Testis (tissue), 3 donors: ENCODE results near the gene LRRC32. TPM values are rescaled to one million over a fixed set of nuclear protein-coding genes. Genes with fewer than 3 reads are reported as not detected.
A peak's percentile ranks its signal among the peaks of the same experiment; 100 is the strongest.

ENCODE experiments used
- DNase-seq: peaks from one replicate; pipeline ENCODE4 v3.0.0-alpha.2; 2019
- H3K27ac ChIP-seq, 2 donors: fragments of 200-600 bp; sonication (generic); one replicate each; pipeline ENCODE4 v1.5.1; 2019
- H3K27me3 ChIP-seq: fragments of 200-600 bp; sonication (generic); one replicate; pipeline ENCODE4 v1.5.1; 2019
- H3K36me3 ChIP-seq: fragments of 200-600 bp; sonication (generic); one replicate; pipeline ENCODE4 v1.5.1; 2017; ENCODE audit warnings: low read depth; ENCODE audit errors: missing control alignments
- H3K4me1 ChIP-seq: fragments of 200-600 bp; sonication (generic); one replicate; pipeline ENCODE4 v1.5.1; 2019
- H3K4me3 ChIP-seq, 2 donors: fragments of 200-600 bp; sonication (generic); one replicate each; pipeline ENCODE4 v1.5.1; 2017 to 2019
- H3K9me3 ChIP-seq: fragments of 200-600 bp; sonication (generic); one replicate; pipeline ENCODE4 v1.5.1; 2017
- POLR2A ChIP-seq: fragments of 450-650 bp; IDR thresholded peaks from one replicate; pipeline ENCODE4 v1.6.1; 2017; ENCODE audit warnings: antibody characterized with exemption, mild to moderate bottlenecking, moderate library complexity
- WGBS, 2 donors: methylation state at CpG; one replicate each; pipeline ENCODE4 v1.1.5; 2018; 5-methylcytosine and 5-hydroxymethylcytosine counted together
- intact Hi-C: fragments of 100-400 bp; cut with DNase I; formaldehyde crosslinking; loops from one replicate; pipeline ENCODE4 v1.15.1; 2023; ENCODE audit warnings: low total_unique reads
- polyA plus RNA-seq: library from polyadenylated mRNA; stranded (reverse); fragments of 350-450 nt; fragmentation: Illumina TruSeq; extraction: RNeasy Lipid Tissue Mini Kit (QIAGEN cat#74804); gene quantifications from one replicate; pipeline ENCODE4 v1.2.3, GENCODE V29; 2014; ENCODE audit warnings: low read depth, low replicate concordance; ENCODE audit not compliant: insufficient read depth
- total RNA-seq, 2 donors: library from RNA; depleted of rRNA; stranded (reverse); fragments of >200 nt; gene quantifications; one replicate each; pipeline ENCODE4 v1.2.3, GENCODE V29; 2016
- TF ChIP-seq, protein P1 (sequence below), 3 experiments: fragments of 450-650 bp in 2 of 3; fragments of 200-600 bp in 1 of 3; sonication (generic) in 1 of 3; IDR thresholded peaks; one replicate each; pipeline ENCODE4 v1.5.1; 2016 to 2019; ENCODE audit warnings: antibody characterized with exemption in 3 of 3, mild to moderate bottlenecking in 2 of 3, moderate library complexity in 1 of 3

Gene LRRC32
- total and polyA plus RNA-seq, 3 donors from 2014 or later, result 6.5 to 20.5 (median 9.1) TPM

DNA sequence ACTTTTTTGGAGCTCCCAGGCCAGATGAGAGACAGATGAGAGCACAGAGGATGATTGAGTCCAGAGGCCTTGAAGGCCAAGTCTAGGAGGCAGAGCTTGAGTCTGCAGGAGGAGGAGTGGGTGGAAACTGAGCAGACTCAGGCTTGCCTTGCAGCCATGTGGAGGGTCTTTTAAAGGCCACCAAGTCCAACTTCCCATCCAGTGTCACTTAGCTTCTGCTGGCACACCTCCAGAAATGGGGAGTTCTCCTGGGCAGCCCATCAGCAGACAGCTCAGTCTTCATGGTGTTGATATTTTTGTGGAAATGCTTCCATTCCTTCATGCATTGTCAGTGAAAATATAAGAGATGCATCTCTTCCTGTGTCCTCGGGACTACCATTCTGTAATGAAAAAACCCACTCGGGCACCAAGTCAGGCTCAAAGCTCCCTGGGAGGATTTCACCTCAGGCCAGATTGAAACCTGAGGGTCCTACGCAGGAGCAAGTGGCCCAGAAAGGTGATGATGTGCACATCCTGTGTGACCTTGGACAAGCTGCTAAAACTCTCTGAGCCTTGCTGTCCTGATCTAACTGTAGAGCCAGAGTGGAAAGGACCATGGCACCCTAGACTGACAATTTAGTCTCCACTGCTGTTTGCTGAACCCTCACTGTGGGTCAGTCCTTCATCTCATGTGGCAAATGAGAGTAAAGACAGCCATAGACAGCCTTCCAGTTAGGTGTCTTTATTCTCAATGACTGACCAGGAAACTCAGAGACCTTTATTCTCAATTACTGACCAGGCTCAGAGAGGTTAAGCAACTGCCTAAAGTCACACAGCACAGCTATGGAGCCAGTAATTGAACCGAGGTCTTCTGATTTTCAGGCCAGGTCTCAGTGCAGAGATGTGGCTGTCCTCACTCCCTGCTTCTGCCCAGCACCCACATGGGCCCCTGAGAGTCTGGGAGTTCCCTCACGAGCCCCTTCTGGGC, 2.9 kb upstream of the LRRC32 start:
- 90 to 98% methylated on average over 5 of the region's 5 CpGs for WGBS, 2 donors
- intact Hi-C loops, result no loop called here

DNA sequence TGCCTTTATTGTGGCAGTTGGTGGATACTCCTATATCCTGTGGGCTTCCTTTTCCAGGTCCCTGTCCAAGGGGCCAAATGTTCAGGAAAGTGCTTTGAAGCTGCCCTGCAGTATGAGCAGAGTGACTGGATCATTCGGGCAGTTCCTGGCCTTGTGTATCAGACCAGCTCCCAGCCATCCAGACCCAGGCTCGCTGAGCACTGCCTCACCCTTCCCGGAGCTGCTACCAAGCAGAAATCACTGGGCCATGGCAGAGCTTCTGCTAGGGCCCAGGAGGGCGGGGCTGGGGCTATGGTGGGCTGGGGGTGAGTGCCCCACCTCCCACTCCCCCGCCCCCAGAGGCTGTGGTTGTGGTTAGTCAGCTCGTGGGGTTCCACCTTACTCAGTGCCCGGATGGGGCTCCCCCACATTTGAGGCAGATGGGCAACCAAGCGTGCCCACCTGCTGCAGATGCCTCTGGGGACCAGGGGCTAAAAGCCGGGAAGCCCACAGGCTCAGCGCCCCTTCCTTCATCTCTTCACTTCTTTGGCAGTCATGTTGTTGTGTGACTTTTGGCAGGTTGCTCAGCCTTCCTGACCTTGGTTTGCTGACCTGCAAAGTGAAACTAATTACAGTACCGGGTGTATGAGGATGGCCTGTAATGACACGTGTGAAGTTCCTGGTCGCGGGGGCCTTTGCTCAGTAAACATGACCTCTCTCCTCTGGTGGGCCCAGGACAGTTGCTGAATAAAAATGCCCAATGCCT, 2.1 kb upstream of the LRRC32 start:
- 57 to 70% methylated on average over 8 to 14 of the region's 14 CpGs for WGBS, 2 donors
- TF ChIP-seq, protein P1, sequence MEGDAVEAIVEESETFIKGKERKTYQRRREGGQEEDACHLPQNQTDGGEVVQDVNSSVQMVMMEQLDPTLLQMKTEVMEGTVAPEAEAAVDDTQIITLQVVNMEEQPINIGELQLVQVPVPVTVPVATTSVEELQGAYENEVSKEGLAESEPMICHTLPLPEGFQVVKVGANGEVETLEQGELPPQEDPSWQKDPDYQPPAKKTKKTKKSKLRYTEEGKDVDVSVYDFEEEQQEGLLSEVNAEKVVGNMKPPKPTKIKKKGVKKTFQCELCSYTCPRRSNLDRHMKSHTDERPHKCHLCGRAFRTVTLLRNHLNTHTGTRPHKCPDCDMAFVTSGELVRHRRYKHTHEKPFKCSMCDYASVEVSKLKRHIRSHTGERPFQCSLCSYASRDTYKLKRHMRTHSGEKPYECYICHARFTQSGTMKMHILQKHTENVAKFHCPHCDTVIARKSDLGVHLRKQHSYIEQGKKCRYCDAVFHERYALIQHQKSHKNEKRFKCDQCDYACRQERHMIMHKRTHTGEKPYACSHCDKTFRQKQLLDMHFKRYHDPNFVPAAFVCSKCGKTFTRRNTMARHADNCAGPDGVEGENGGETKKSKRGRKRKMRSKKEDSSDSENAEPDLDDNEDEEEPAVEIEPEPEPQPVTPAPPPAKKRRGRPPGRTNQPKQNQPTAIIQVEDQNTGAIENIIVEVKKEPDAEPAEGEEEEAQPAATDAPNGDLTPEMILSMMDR (IDR thresholded peaks at IDR 0.05), result no peak
- no peak for TF ChIP-seq POLR2A
- DNase-seq, result no peak
- intact Hi-C loops, result no loop called here
- H3K36me3 ChIP-seq, result no peaks in the 10 kb centered on the region
- H3K9me3 ChIP-seq, result no peaks in the 10 kb centered on the region
- no peak overlapping the region for H3K4me3 ChIP-seq
- no peak overlapping the region for H3K27ac ChIP-seq
- H3K4me1 ChIP-seq, result peaks cover 17% of the 10 kb centered on the region
- H3K27me3 ChIP-seq, result no peaks in the 10 kb centered on the region

More for the DNA sequence above, 2.9 kb upstream of the LRRC32 start:
- Histone ChIP-seq H3K27me3 (no peaks in the 10 kb centered on the region), H3K4me1 (peaks cover 17% of the 10 kb centered on the region), H3K36me3 (no peaks in the 10 kb centered on the region), H3K27ac (no peak overlapping the region), H3K9me3 (no peaks in the 10 kb centered on the region), H3K4me3 (no peak overlapping the region)
- DNase-seq, result no peak
- TF ChIP-seq, protein P1 (IDR thresholded peaks at IDR 0.05), result no peak
- TF ChIP-seq POLR2A, result no peak

DNA sequence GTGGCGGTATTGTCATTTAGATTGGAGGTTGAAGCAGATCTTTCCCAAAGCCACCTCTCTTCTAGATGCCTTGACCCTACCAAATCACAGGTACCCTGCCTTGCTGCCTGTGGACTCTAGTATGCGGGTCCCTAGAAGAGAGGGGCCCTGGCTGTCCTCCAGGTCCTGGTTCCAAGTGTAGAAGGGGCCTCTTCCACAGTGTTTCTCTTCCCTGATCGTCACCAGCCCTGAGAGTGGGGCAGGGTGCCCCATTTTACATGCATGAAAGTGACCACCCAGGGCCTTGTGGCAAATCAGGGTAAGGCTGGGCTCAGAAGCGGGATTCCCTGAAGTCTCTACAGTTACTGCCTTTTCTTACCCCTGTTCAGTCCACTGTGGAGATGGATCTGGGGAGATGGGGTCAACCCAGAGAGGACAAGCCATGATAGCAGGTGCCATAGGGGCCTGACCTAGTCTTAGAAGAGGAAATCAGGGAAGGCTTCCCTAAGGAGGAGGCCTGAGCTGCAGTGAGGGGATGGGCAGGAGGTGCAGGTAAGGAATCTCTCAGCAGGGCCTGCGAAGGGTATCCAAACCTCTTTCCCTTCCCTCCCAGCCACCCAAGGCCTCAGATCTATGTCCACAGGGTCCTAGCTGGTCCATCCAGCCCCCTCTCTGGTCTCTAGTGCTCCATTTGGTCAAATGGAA, 1.2 kb upstream of the LRRC32 start:
- no peak overlapping the region for H3K27ac ChIP-seq
- no peak for DNase-seq
- TF ChIP-seq, protein P1 (IDR thresholded peaks at IDR 0.05), result no peak
- TF ChIP-seq POLR2A, result no peak
- H3K27me3 ChIP-seq, result no peaks in the 10 kb centered on the region
- H3K36me3 ChIP-seq, result no peaks in the 10 kb centered on the region
- intact Hi-C loops, result no loop called here
- H3K4me1 ChIP-seq, result peaks cover 17% of the 10 kb centered on the region
- H3K9me3 ChIP-seq, result no peaks in the 10 kb centered on the region
- no peak overlapping the region for H3K4me3 ChIP-seq
- WGBS, 2 donors, result 82 to 84% methylated on average over 3 to 5 of the region's 5 CpGs

DNA sequence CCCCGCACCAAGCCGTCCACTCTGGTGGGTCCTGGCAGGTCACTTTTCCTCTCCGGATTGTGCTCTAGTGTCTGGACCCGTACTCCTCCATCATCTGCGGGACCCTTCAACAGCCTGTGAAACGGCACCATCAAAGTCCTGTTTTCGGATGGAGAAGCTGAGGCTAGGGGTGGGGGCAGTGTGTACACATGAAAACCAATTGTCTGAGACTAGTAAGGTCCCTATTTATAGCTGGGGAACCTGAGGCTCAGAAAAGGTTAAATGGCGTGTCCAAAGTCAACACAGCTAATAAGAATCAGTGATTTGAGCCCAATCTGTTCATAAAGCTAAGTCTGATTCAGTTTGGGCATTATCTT, 668 bp upstream of the LRRC32 start:
- Histone ChIP-seq H3K4me1 (peaks cover 19% of the 10 kb centered on the region), H3K27me3 (no peaks in the 10 kb centered on the region), H3K4me3 (peak overlapping the region; percentile 54 to 78), H3K9me3 (no peaks in the 10 kb centered on the region), H3K27ac (peak overlapping the region; percentile 40 to 72), H3K36me3 (no peaks in the 10 kb centered on the region)
- intact Hi-C loops, result no loop called here
- TF ChIP-seq, protein P1 (IDR thresholded peaks at IDR 0.05), result no peak
- no peak for TF ChIP-seq POLR2A
- no peak for DNase-seq
- WGBS, 2 donors, result 18 to 20% methylated on average over 8 of the region's 8 CpGs
